HG02763 (cell line): ENCODE results near the gene COL27A1.
"Not testable (repeated sequence)": the region's sequence is repeated elsewhere in the genome, so short reads cannot be mapped to it uniquely, and the experiment has no call there.

ENCODE experiments used
- ATAC-seq: cut with Tn5 transposase; IDR thresholded peaks from one replicate; pipeline ENCODE4 v1.9.1; 2021; ENCODE audit warnings: mild to moderate bottlenecking, moderate library complexity; ENCODE audit not compliant: unreplicated experiment

The COL27A1 gene

DNA sequence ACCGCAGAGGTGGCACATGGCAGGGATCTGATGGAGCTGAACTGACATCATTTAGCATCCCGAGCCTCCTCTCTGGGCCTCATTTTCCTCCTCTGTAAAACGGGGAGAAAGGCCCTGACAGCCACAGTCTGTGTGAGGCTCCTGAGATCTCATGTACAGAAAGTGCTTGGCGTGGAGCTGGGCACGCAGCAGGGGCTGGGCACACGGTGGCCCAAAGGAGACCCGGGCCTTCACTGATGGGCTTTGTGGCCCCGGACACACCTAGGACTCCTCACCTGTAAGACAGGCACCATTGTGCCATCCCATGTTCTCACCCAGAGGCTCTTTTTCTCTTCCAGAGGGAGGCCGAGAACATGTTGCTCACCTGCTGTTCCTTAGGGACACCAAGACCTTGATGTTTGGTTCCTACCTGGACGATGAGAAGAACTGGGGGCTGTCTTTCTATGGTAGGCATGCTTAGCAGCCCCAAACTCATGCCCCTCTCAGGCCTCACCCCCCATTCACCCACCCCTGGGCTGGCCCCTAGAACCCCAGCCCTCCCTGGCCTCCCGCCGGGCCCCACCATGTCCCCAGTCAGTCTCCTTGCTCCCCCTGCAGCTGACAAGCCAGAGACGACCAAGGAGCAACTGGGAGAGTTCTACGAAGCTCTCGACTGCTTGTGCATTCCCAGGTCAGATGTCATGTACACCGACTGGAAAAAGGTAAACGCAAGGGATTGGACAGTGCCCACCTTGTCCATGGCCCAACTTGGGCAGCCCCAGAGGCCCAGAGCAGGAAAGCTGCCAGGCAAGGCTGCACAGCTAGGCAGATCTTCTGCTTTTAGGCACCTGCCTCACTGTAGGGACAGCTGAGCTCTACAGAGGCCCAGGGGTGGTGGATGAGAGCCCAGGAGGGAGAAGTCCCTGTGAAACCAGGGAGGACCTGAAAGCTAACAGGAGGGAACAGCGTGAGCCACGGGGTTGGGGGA is 176.2 kb downstream of the COL27A1 start:
- not testable (repeated sequence) for ATAC-seq

DNA sequence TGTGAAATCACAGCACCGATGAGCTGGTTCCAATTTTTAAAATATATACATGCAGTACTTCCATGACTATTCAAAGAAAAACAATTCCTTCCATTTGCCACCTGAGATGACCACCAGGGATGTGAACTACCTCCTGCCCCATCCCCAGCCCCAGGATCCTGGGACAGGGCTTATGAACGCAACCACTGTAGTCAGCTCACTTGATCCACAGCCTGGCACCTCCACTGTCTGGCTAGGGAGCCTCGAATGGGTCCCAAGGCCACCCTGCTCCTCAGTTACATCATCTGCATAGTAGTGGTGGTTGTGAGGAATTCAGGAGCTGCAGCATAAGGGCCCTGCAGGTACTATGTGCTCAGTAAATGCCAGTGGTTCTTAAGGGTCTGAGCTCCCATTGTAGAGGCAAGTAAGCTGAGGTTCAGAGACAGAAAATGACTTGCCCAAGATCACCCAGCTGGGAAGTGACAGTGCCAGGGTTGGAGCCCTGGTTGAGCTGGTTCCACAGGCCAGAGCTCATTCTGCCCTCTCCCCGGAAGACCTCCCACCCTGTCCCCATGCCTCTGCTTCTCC is 177.2 kb downstream of the COL27A1 start:
- ATAC-seq = not testable (repeated sequence)

DNA sequence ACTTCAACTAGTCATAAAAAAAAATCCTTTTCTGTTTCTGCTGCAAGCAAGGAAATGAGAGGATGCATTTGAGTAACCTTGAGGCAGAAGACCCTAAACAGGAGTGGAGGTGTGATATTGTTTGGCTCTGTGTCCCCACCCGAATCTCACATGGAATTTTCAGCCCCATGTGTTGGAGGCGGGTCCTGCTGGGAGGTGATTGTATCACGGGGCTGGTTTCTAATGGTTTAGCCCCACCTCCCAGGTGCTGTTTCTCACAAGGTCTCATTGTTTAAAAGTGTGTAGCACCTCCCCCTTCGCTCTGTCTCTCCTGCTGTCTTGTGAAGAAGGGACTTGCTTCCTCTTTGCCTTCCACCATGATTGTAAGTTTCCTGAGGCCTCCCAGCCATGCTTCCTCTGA is 178.4 kb downstream of the COL27A1 start:
- ATAC-seq = not testable (repeated sequence)

DNA sequence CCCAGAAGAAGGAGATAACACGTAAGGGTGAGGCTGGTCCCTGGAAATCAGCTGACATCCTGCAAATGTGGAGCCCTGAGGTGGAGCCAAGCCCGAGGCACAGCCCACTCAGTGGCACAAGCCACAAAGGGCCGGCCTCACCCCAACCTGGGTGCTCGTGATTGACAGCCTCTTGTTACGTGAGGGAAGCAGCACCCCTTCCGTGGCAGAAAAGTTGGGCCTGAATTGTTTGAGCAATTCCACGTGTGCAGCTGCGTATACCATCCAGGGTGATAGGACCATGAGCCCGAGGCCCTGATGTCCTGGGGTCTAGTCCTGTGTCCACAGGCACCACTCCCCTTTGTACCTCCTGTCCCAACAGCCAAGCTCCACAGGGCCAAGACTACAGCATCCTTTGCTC is 179.2 kb downstream of the COL27A1 start:
- ATAC-seq = no peak

DNA sequence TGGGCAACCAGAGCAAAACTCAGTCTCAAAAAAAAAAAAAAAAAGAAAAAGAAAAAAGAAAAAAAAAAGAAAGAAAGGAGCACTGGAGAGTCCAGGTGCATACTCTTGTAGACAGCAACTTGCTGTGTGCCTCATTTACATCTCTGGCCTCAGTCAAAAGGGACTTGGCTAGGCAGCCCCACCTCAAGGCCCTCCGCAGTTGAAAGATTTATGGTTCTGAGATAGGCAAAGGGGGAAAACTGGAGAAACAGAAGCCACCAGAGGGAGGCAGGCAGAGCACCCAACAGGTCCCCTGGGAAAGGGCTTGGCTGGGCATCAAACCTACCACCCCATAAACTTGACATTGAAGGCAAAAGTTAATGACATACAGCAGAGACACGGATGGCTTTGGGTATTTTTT is 180.4 kb downstream of the COL27A1 start:
- ATAC-seq = no peak

DNA sequence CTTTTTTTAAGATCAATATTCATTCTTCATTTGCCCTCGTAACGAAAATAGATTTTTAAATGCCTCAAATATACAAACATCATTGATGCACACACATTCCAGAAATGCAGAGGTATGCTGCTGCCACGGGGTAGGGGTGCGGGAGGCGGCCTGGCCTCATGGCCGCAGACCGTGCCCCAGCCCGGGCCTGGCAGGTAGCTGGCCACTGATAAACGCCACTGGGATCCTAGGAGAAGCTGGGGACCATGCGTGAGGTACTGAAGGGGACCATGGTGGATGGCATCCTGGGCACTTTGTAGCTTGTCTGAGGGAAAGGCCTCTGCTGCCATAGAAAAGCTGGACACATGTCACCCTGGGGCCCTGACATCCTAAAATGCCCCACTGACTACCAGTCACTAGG is 180.8 kb downstream of the COL27A1 start:
- no peak for ATAC-seq

DNA sequence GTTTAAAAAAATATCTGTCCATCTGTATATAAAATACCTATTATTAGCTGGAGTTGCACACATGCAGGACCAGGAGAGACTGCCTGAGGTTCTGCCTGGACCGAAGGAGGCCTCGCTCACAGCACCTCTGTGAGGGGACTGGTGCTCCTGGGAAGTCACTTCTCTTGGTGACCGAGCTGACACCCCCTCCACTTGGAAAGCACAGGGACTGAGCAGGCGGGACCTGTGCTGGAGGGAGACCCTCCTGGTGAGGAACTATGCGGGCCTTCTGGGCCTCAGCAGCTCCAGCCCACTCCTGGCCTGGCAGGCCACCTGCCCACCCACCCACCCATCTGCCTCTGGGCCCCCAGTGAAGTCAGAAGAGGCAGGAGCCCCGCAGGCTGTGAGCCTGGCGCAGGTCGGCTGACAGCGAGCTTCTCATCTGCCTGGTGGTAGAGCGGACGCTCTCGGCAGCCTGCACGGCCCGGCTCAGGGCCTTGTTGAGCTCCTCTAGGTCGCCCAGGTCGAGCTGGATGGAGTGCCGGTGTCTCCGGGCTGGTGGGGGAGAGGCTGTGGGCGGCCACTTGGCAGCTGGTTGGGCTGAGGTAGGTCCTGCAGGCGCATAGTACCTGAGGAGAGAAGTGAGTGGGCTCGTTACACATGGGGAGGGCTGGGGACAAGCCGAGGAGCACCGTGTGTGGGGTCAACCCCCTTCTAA is 181.5 kb downstream of the COL27A1 start:
- ATAC-seq = no peak

DNA sequence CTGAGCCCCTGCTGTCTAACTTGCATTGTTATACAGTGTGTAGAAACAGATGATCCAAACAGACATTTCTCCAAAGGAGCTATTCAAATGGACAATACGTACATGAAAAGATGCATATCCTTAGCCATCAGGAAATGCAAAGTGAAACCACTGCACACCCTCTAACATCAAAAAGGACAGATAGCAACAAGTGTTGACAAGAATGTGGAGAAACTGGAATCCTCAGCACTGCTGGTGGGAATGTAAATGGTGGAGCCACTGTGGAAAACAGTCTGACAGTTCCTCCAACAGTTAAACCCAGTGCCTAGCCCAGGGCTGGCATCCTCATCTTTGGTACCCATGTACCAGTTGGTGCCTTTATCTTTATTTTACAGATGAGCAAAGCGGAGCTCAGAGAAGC is 182.8 kb downstream of the COL27A1 start:
- ATAC-seq = no peak

DNA sequence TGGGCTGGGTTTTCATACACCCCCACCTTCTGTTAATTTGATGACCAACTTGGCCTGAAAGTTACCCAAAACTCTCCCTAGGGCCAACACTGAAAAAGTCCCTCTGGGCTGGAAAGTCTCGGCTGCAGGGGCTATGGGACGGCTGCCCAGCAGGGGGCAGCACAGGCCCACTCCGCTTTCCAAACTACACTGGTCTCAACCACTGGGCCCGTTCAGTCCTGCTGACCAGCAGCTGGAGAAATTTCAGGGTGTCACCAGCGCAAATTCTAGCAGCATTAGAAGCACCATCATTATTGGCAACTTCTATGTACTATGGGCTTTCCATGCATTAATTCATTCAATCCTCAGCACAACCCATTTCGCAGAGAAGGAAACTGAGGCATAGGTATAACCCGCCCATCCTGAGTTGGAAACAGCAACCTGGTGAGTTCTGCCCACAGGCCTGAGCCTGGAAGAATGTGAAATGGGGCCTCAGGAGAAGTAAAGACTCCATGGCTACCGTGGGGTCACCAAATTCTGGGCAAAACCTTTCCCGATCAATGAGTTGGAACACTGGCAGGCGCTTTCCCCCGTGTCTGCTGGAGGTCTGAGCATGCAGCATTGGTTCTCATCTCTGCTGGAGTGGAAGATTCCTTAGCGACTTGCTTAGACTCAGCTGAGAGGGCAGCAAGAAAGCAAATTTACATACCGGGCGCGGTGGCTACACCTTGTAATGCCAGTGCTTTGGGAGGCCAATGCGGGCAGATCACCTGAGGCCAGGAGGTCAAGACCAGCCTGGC is 184.0 kb downstream of the COL27A1 start:
- ATAC-seq = no peak

DNA sequence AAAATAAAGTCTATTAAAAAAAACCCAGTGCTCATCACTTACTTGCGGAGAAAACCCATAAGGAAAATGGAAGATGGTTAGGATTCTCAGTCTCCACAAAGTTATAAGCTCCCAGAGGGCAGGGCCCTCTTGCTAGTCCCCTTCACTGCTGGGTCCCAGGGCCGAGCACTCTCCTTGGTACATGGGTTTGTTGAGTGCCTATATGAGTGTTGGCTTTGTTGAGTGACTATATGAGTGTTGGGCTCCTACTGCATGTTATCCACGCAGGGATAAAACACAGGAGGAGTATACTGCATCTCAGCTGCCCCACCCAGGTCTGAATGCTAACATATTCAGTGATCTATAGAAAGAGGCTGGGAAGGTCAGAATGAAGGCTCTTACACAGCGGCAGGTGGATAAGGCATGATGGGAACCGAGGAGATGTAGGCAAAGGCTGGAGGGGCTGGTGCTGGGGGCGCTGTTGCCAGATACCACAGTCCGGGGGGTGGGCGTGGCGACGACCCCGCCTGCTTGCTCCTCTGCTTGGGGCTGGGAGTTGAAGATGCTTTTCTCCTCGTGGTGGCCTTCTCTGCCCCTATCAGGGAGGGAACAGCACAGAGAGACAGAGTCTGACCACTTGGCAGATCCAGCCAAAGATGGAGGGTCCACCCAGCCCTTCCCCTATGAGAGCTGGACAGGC is 186.0 kb downstream of the COL27A1 start:
- no peak for ATAC-seq

DNA sequence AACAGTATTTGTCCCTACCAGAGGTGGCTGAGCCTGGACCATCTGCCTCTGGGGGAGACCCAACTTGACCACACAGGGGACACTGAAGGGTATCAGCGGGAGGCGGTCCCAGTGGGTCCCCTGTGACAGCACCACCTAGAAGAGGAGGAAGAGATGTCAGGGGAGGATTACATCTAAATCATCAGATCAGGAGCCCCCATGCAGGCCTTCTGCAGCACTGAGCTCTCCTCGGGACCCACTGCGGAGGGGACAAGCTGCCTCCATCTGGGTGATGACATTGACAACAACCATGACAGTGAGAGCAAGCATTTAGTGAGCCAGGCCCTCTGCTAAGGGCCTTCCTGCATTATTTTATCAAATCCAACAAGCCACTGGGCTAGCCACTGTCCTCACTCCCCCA is 186.7 kb downstream of the COL27A1 start:
- ATAC-seq = no peak

DNA sequence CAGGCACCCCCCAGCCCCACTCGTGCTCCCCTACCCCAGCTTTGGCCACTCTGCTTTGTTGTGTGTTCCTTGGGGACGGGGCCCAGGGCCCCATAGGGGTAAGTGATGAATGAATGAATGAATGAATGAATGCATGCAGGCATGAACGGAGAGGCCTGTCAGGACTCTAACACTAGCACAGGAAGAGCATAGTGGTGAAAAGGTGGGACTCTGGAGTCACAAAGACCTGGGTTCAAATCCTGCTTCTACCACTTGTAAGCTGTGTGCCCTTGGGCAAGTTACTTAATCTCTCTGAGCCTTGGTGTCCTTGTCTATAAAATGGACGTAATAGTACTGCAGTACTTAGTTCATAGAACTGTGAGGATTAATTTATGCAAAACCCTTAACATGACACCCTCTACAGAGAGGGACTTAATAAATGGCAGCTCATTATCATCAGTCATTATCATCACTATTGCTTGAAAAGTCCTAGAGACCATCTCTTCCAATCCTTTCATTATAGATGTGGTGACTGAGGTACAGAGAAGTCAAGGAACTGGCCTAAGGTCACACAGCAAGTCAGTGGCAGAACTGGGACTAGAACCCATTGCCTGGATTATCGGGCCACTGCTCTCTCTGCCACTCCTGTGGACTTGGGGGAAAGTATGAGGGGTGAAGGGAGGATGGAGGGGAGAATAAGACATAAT is 187.6 kb downstream of the COL27A1 start:
- ATAC-seq = no peak

DNA sequence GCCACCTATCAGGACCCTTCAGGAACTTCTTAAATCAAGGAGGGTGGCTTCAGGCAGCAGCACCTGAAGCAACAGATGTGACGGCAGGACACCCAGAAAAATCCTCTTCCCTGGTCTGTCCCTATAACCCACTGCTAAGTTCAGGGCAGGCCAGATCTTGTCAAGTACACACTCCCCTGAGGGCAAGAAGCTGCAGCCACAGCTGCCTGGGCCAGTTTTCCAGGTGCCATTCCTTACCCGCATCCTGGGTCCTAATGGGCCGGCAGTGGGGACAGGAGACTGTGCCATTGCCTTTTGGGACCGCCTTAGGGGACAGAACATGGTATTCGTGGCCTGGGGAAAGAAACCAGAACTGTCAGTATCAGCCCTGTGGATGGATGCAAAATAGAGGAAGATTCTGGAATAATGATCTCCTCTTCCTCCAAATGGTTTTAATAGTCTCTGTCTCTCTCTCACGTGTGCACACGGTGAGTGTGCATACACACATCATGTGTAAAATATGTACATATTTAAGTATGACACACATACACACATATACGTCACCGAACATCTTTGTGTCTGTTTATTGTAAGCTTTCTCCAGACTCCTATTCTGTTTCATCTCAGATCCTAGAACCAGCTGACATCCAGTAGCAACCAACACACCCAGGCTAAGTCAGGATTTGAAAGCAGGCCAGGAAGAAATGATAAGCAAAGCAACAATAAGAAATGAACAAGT is 188.3 kb downstream of the COL27A1 start:
- no peak for ATAC-seq

DNA sequence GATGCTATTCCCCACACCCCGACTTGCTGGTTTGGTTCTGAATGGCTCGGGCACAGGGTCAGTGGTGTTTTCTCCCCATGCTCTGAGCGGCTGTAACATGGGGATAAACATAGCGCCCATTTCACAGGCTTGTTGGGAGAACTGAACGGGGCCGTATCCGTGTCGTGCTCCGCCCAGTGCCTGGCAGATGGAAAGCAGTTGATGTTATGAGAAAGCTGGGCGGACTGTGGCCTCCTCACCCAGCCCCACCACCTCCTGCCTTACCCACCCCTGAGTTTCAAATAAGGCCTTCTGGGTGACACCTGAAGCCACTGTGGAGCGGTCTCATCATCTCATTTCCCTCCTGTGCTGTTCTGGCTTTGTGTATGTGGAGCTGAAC is 188.8 kb downstream of the COL27A1 start:
- ATAC-seq = no peak

DNA sequence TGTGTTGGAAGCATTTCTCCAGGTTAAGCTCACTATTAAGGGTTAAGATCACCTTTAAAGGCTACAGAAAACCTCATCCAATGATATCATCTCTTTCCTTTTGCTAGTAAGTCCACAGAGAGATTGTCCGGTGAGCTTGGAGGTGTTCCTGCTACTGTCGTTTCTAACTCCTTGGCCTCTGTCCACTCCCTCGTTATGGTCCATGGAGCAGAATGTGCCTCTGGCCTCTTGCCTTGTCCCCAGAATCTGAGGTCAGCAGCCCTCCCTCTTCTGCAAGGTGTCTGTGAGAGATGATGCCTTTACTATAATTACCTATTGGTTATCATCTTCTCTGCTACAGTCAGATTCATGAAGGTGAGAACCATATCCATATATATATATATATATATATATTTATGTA is 189.4 kb downstream of the COL27A1 start:
- ATAC-seq = no peak

DNA sequence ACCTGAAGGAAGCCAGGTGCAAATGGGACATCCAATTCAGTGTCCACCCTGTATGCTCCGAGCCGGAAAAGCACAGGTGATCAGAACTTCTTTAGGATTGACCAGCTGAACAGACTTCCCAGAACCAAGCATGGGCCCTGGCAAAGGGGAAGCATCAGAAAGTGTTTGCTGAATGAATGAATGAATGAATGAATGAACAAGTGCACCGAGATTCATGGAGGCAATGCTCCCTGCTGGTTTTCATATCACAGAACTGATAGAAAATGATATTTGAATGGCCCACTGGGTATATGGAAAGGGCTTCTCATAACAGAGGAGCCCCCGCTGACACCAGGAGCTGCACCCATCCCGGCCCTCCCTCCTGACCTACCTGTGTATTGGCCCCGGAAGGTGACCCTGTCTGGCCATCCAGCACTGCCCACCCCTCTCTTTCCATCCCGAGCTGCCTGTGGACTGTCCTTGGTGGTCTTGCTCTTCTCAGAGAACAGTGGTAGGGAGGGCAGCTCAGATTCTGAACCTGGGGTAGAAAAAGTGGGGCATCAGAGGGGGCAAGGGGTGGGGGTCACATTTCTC is 190.2 kb downstream of the COL27A1 start:
- ATAC-seq = no peak

DNA sequence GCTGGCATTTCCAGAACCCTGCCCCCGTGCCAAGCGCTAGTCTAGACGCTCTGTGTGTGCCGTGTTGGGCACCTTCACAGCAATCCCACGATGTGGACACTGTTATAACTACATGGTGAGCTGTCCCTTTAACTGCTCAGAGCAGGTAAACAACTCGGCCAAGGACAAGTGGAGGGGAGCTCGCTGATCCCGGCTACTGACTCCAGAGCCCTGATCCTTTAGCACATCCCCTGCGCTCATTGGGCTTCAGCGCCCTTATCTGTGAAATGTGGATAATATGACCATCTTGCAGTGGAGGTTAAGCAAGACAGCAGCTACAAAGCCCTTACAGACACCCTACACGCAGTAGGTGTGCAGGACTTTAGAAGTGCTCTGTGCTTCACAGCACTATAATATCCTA is 190.8 kb downstream of the COL27A1 start:
- no peak for ATAC-seq

DNA sequence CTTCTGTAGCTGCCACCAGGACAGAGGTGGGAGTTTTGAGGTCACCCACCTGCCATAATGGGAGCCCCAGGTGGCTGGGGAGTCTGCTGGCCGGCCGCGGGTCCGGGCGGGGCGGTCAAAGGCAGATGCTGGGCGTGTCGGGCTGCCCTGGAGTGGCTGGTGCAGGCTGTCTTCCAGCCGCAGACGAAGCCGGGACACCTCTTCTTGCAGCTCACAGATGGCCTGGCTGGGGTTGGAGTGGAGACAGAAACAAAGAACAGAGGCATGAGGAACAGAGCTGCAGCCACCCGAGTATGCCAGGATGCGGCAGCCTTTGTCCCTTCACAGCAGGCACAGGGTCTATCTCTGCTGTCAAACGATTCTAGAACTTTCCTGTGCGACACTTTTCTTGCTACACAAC is 192.3 kb downstream of the COL27A1 start:
- no peak for ATAC-seq
